Measurements from ENCODE around the gene ANKRD11.
"Not testable (repeated sequence)": the region's sequence is repeated elsewhere in the genome, so short reads cannot be mapped to it uniquely, and the experiment has no call there.

ANKRD11 gene

DNA sequence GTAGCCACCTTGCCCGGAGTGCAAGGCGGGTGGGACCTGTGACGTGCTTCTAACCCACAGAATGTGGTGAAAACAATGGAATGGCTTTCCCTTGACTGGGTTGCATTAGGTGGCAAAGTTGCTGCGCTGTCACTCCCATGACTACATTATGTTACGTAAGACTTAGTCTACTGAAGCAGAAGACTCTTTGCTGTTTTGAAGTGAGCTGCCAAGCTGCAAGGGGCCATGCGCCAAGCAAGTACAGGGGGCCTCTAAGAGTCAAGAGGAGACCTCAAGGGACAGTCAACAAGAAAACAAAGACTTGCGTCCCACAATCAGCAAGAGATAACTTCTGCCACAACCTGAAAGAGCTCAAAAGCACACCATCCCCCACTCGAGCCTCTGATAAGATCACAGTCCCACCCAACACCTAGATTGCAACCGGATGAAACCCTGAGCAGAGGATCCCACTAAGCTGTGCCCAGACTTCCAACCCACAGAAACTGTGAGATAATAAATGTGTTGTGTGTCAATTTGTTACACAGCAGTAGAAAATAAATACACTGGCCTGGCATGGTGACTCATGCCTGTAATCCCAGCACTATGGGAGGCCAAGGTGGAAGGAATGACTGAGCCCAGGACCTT lies 16.5 kb downstream of the ANKRD11 start:
- FAIRE-seq (no peak), DNase-seq (ENCODE audit: insufficient read length, low spot score) (no peak)
- TF ChIP-seq POLR2AphosphoS5 (IDR thresholded peaks at IDR 0.05; ENCODE audit: low read depth, low read length) (no peak), POLR2A (IDR thresholded peaks at IDR 0.05; ENCODE audit: low read depth, low read length) (no peak)

GRCh38 chr16:89473136-89473712 lies 17.1 kb downstream of the ANKRD11 start:
- DNase-seq (ENCODE audit: insufficient read length, low spot score) = no peak
- no peak for FAIRE-seq
- TF ChIP-seq POLR2AphosphoS5 (IDR thresholded peaks at IDR 0.05; ENCODE audit: low read depth, low read length) (no peak), TAF1 (IDR thresholded peaks at IDR 0.05; ENCODE audit: low read depth, low read length) (no peak), POLR2A (IDR thresholded peaks at IDR 0.05; ENCODE audit: low read depth, low read length) (no peak), POU2F2 (IDR thresholded peaks at IDR 0.05; ENCODE audit: low read depth, low read length) (no peak), PAX5 (IDR thresholded peaks at IDR 0.05; ENCODE audit: insufficient read depth, low read length, severe bottlenecking) (no peak), SPI1 (IDR thresholded peaks at IDR 0.05; ENCODE audit: low read depth, low read length) (no peak)

GRCh38 chr16:89472711-89473075 lies 17.7 kb downstream of the ANKRD11 start:
- TF ChIP-seq TAF1 (IDR thresholded peaks at IDR 0.05; ENCODE audit: low read depth, low read length) (no peak), POLR2AphosphoS5 (IDR thresholded peaks at IDR 0.05; ENCODE audit: low read depth, low read length) (no peak), POU2F2 (IDR thresholded peaks at IDR 0.05; ENCODE audit: low read depth, low read length) (no peak), SPI1 (IDR thresholded peaks at IDR 0.05; ENCODE audit: low read depth, low read length) (no peak), PAX5 (IDR thresholded peaks at IDR 0.05; ENCODE audit: insufficient read depth, low read length, severe bottlenecking) (no peak), POLR2A (IDR thresholded peaks at IDR 0.05; ENCODE audit: low read depth, low read length) (no peak)
- DNase-seq (ENCODE audit: insufficient read length, low spot score) (no peak), FAIRE-seq (no peak)

DNA sequence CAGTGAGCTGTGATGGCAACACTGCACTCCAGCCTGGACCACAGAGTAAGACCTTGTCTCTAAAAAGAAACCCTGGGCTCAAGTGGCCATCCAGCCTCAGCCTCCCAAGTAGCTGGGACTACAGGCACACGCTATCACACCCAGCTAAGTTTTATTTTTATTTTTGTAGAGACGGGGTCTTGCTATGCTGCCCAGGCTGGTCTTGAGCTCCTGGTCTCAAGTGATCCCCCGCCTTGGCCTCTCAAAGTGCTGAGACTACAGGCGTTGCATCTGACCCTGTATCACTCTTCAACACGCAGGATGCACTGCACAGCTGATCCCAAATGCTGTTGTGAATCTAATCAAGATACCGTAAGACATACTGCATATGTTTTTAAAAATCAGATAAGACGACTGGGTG lies 23.0 kb downstream of the ANKRD11 start:
- DNase-seq (ENCODE audit: insufficient read length, low spot score) = no peak
- TF ChIP-seq PAX5 (IDR thresholded peaks at IDR 0.05; ENCODE audit: insufficient read depth, low read length, severe bottlenecking) (no peak), SPI1 (IDR thresholded peaks at IDR 0.05; ENCODE audit: low read depth, low read length) (no peak), POLR2A (IDR thresholded peaks at IDR 0.05; ENCODE audit: low read depth, low read length) (no peak), POLR2AphosphoS5 (IDR thresholded peaks at IDR 0.05; ENCODE audit: low read depth, low read length) (no peak), TAF1 (IDR thresholded peaks at IDR 0.05; ENCODE audit: low read depth, low read length) (no peak), POU2F2 (IDR thresholded peaks at IDR 0.05; ENCODE audit: low read depth, low read length) (no peak)
- FAIRE-seq = no peak

- FAIRE-seq (no peak), DNase-seq (ENCODE audit: insufficient read length, low spot score) (no peak)
- TF ChIP-seq POU2F2 (IDR thresholded peaks at IDR 0.05; ENCODE audit: low read depth, low read length) = no peak
- no peak for TF ChIP-seq TAF1 (IDR thresholded peaks at IDR 0.05; ENCODE audit: low read depth, low read length)
- TF ChIP-seq SPI1 (IDR thresholded peaks at IDR 0.05; ENCODE audit: low read depth, low read length) = no peak
- TF ChIP-seq POLR2AphosphoS5 (IDR thresholded peaks at IDR 0.05; ENCODE audit: low read depth, low read length) = no peak
- no peak for TF ChIP-seq PAX5 (IDR thresholded peaks at IDR 0.05; ENCODE audit: insufficient read depth, low read length, severe bottlenecking)
- no peak for TF ChIP-seq POLR2A (IDR thresholded peaks at IDR 0.05; ENCODE audit: low read depth, low read length)
Observed at GRCh38 chr16:89466920-89467319, 23.4 kb downstream of the ANKRD11 start.

DNA sequence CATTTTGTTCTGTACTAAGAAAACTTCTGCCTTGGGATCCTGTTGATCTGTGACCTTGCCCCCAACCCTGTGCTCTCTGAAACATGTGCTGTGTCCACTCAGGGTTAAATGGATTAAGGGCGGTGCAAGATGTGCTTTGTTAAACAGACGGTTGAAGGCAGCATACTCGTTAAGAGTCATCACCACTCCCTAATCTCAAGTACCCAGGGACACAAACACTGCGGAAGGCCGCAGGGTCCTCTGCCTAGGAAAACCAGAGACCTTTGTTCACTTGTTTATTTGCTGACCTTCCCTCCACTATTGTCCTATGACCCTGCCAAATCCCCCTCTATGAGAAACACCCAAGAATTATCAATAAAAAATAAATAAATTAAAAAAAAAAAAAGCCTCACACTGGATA lies 27.0 kb downstream of the ANKRD11 start:
- not testable (repeated sequence) for FAIRE-seq; DNase-seq (ENCODE audit: insufficient read length, low spot score)

DNA sequence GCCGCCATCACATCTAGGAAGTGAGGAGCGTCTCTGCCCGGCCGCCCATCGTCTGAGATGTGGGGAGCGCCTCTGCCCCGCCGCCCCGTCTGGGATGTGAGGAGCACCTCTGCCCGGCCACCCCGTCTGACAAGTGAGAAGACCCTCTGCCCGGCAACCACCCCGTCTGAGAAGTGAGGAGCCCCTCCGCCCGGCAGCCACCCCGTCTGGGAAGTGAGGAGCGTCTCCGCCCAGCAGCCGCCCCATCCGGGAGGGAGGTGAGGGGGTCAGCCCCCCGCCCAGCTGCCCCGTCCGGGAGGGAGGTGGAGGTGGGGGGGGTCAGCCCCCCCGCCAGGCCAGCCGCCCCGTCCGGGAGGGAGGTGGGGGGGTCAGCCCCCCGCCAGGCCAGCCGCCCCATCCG lies 27.7 kb downstream of the ANKRD11 start:
- not testable (repeated sequence) for DNase-seq (ENCODE audit: insufficient read length, low spot score); FAIRE-seq

GRCh38 chr16:89461890-89462289 lies 28.5 kb downstream of the ANKRD11 start:
- not testable (repeated sequence) for DNase-seq (ENCODE audit: insufficient read length, low spot score); FAIRE-seq

GRCh38 chr16:89460556-89460955 lies 29.8 kb downstream of the ANKRD11 start:
- FAIRE-seq (no peak), DNase-seq (ENCODE audit: insufficient read length, low spot score) (no peak)
- TF ChIP-seq POLR2A (IDR thresholded peaks at IDR 0.05; ENCODE audit: low read depth, low read length) (no peak), POU2F2 (IDR thresholded peaks at IDR 0.05; ENCODE audit: low read depth, low read length) (no peak), POLR2AphosphoS5 (IDR thresholded peaks at IDR 0.05; ENCODE audit: low read depth, low read length) (no peak), SPI1 (IDR thresholded peaks at IDR 0.05; ENCODE audit: low read depth, low read length) (no peak), PAX5 (IDR thresholded peaks at IDR 0.05; ENCODE audit: insufficient read depth, low read length, severe bottlenecking) (no peak), TAF1 (IDR thresholded peaks at IDR 0.05; ENCODE audit: low read depth, low read length) (no peak)

GRCh38 chr16:89458967-89459366 lies 31.4 kb downstream of the ANKRD11 start:
- no peak for TF ChIP-seq TAF1 (IDR thresholded peaks at IDR 0.05; ENCODE audit: low read depth, low read length)
- TF ChIP-seq SPI1 (IDR thresholded peaks at IDR 0.05; ENCODE audit: low read depth, low read length) = no peak
- no peak for TF ChIP-seq POLR2A (IDR thresholded peaks at IDR 0.05; ENCODE audit: low read depth, low read length)
- TF ChIP-seq PAX5 (IDR thresholded peaks at IDR 0.05; ENCODE audit: insufficient read depth, low read length, severe bottlenecking) = no peak
- no peak for TF ChIP-seq POLR2AphosphoS5 (IDR thresholded peaks at IDR 0.05; ENCODE audit: low read depth, low read length)
- no peak for TF ChIP-seq POU2F2 (IDR thresholded peaks at IDR 0.05; ENCODE audit: low read depth, low read length)
- no peak for DNase-seq (ENCODE audit: insufficient read length, low spot score)
- no peak for FAIRE-seq

DNA sequence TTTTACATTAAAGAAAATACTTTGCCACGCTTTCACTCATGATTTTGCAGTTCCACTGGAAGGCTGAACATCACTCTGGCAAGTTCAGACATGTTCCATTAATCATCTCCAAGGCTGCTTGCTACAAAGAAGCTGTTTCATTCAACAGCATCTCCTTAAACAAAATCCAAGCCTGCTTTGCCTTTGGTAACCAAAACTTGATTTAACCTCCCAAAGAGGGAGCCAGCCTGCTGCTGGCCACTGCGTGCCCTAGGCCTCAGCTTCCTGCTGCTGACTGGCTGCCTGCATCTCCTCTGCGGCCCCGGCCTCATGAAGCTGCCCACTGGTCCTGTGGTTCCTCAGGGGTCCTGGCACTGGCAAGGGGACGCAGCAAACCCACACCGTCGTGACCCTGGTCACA lies 31.8 kb downstream of the ANKRD11 start:
- DNase-seq (ENCODE audit: insufficient read length, low spot score) (no peak), FAIRE-seq (no peak)
- TF ChIP-seq PAX5 (IDR thresholded peaks at IDR 0.05; ENCODE audit: insufficient read depth, low read length, severe bottlenecking) (no peak), SPI1 (IDR thresholded peaks at IDR 0.05; ENCODE audit: low read depth, low read length) (no peak), POLR2A (IDR thresholded peaks at IDR 0.05; ENCODE audit: low read depth, low read length) (no peak), POLR2AphosphoS5 (IDR thresholded peaks at IDR 0.05; ENCODE audit: low read depth, low read length) (no peak), TAF1 (IDR thresholded peaks at IDR 0.05; ENCODE audit: low read depth, low read length) (no peak), POU2F2 (IDR thresholded peaks at IDR 0.05; ENCODE audit: low read depth, low read length) (no peak)
